Breast epithelium (tissue), 3 donors: ENCODE results near the gene SLC11A1.

Experiments used
- CTCF ChIP-seq, 3 donors: fragments of 450-650 bp; IDR thresholded peaks; one replicate each; pipeline ENCODE4 v1.5.1; 2016 to 2017; ENCODE audit warnings: antibody characterized with exemption in 3 of 3, mild to moderate bottlenecking in 3 of 3, moderate library complexity in 3 of 3
- POLR2AphosphoS5 ChIP-seq, 3 donors: sonication (generic); formaldehyde crosslinking; IDR thresholded peaks; one replicate each; pipeline ENCODE4 v1.6.1; 2017; ENCODE audit warnings: antibody characterized with exemption in 3 of 3

- TF ChIP-seq CTCF (IDR thresholded peaks at IDR 0.05) (no peak), POLR2AphosphoS5 (IDR thresholded peaks at IDR 0.05) (no peak)
Measured at GRCh38 chr2:218384975-218385374, 2.9 kb downstream of the SLC11A1 start.
